Smooth muscle cell (in vitro differentiated cells): ENCODE measurements around the gene NXPH1. TPM values are rescaled to one million over a fixed set of nuclear protein-coding genes. Genes with fewer than 3 reads are reported as not detected.

ENCODE experiments used
- DNase-seq: peaks from one replicate; lab custom pipeline; 2025; ENCODE audit not compliant: unreplicated experiment; lab: John Stamatoyannopoulos, UW
- H2AFZ ChIP-seq: fragments of 200-600 bp; sonication (generic); 2 replicates; pipeline ENCODE4 v1.6.0; 2016; ENCODE audit warnings: antibody characterized with exemption, low read depth, mild to moderate bottlenecking
- H3F3A ChIP-seq: fragments of 200-600 bp; sonication (generic); 2 replicates; pipeline ENCODE4 v1.6.0; 2017; ENCODE audit warnings: antibody characterized with exemption, low read depth
- H3K27ac ChIP-seq: fragments of 200-600 bp; sonication (generic); 2 replicates; pipeline ENCODE4 v1.5.1; 2016; ENCODE audit warnings: low read depth, mild to moderate bottlenecking
- H3K27me3 ChIP-seq: fragments of 200-600 bp; sonication (generic); 2 replicates; pipeline ENCODE4 v1.6.1; 2016; ENCODE audit warnings: low read depth, mild to moderate bottlenecking
- H3K36me3 ChIP-seq: fragments of 200-600 bp; sonication (generic); 2 replicates; pipeline ENCODE4 v1.5.1; 2016; ENCODE audit warnings: low read depth
- H3K4me1 ChIP-seq: fragments of 200-600 bp; sonication (generic); 2 replicates; pipeline ENCODE4 v1.5.1; 2016; ENCODE audit warnings: low read depth
- H3K4me2 ChIP-seq: fragments of 200-600 bp; sonication (generic); 2 replicates; pipeline ENCODE4 v1.6.0; 2016; ENCODE audit warnings: mild to moderate bottlenecking
- H3K4me3 ChIP-seq: fragments of 200-600 bp; sonication (generic); 2 replicates; pipeline ENCODE4 v1.5.1; 2016; ENCODE audit warnings: mild to moderate bottlenecking
- H3K79me2 ChIP-seq: fragments of 200-600 bp; sonication (generic); 2 replicates; pipeline ENCODE4 v1.6.0; 2016; ENCODE audit warnings: low read depth, mild to moderate bottlenecking
- H3K9ac ChIP-seq: fragments of 200-600 bp; sonication (generic); 2 replicates; pipeline ENCODE4 v1.6.0; 2016; ENCODE audit warnings: low read depth
- H3K9me3 ChIP-seq: fragments of 200-600 bp; sonication (generic); replicated peaks from 2 replicates; pipeline ENCODE4 v1.5.1; 2016; ENCODE audit warnings: low read depth
- H4K20me1 ChIP-seq: fragments of 200-600 bp; sonication (generic); 2 replicates; pipeline ENCODE4 v1.6.0; 2016; ENCODE audit warnings: low read depth
- CTCF ChIP-seq: fragments of 200-600 bp; sonication (generic); IDR thresholded peaks from 2 replicates; pipeline ENCODE4 v1.5.1; 2017; ENCODE audit warnings: borderline replicate concordance, mild to moderate bottlenecking, antibody characterized with exemption; ENCODE audit not compliant: insufficient read depth, poor library complexity, severe bottlenecking
- WGBS: methylation state at CpG from one replicate; pipeline ENCODE4 v1.1.7; 2016; ENCODE audit warnings: low lambda C conversion rate; 5-methylcytosine and 5-hydroxymethylcytosine counted together
- polyA plus RNA-seq: library from polyadenylated mRNA; unstranded; fragments of >200 nt; fragmentation: Nextera tagmentation; extraction: Ambion mirVana; gene quantifications from 2 replicates; pipeline ENCODE4 v1.2.1, GENCODE V29; 2016
- total RNA-seq: library from RNA; depleted of rRNA; stranded (reverse); fragments of >200 nt; gene quantifications from 2 replicates; pipeline ENCODE4 v1.2.3, GENCODE V29; 2014

NXPH1 gene
- total and polyA plus RNA-seq, 2 experiments from 2014 or later = 0.43 to 2.7 TPM

- DNase-seq = no peak
- 89% methylated on average over 6 of the region's 6 CpGs for WGBS
Measured at GRCh38 chr7:8579661-8580194, 146.3 kb downstream of the NXPH1 start.

GRCh38 chr7:8581842-8582241 lies 148.4 kb downstream of the NXPH1 start:
- no peaks in the 10 kb centered on the region for H3K36me3 ChIP-seq
- H3K27me3 ChIP-seq = no peaks in the 10 kb centered on the region
- no peaks in the 10 kb centered on the region for H4K20me1 ChIP-seq
- H3K79me2 ChIP-seq = no peaks in the 10 kb centered on the region
- H2AFZ ChIP-seq = no peak overlapping the region
- 88% methylated on average over 5 of the region's 5 CpGs for WGBS
- no peaks in the 10 kb centered on the region for H3K4me1 ChIP-seq
- no peaks in the 10 kb centered on the region for H3F3A ChIP-seq
- H3K4me2 ChIP-seq = no peak overlapping the region
- H3K27ac ChIP-seq = no peak overlapping the region
- no peaks in the 10 kb centered on the region for H3K9me3 ChIP-seq
- no peak overlapping the region for H3K9ac ChIP-seq
- DNase-seq = no peak
- no peak overlapping the region for H3K4me3 ChIP-seq
- no peak for TF ChIP-seq CTCF

More at GRCh38 chr7:8579661-8580194, 146.3 kb downstream of the NXPH1 start:
- H3K9ac ChIP-seq = no peak overlapping the region
- H3K4me3 ChIP-seq = no peak overlapping the region
- no peaks in the 10 kb centered on the region for H3K79me2 ChIP-seq
- no peaks in the 10 kb centered on the region for H4K20me1 ChIP-seq
- no peaks in the 10 kb centered on the region for H3K36me3 ChIP-seq
- no peaks in the 10 kb centered on the region for H3K27me3 ChIP-seq
- H3K4me2 ChIP-seq = no peak overlapping the region
- no peaks in the 10 kb centered on the region for H3F3A ChIP-seq
- TF ChIP-seq CTCF = no peak
- no peak overlapping the region for H2AFZ ChIP-seq
- H3K4me1 ChIP-seq = no peaks in the 10 kb centered on the region
- no peaks in the 10 kb centered on the region for H3K9me3 ChIP-seq
- H3K27ac ChIP-seq = no peak overlapping the region

GRCh38 chr7:8582728-8583127 lies 149.3 kb downstream of the NXPH1 start:
- 86% methylated on average over 3 of the region's 3 CpGs for WGBS
- H2AFZ ChIP-seq = no peak overlapping the region
- H4K20me1 ChIP-seq = no peaks in the 10 kb centered on the region

More at GRCh38 chr7:8582728-8583127, 149.3 kb downstream of the NXPH1 start:
- TF ChIP-seq CTCF = no peak
- Histone ChIP-seq H3K36me3 (no peaks in the 10 kb centered on the region), H3K4me2 (no peak overlapping the region), H3K9me3 (no peaks in the 10 kb centered on the region), H3K27ac (no peak overlapping the region), H3K9ac (no peak overlapping the region), H3K27me3 (no peaks in the 10 kb centered on the region), H3K79me2 (no peaks in the 10 kb centered on the region), H3K4me3 (no peak overlapping the region), H3F3A (no peaks in the 10 kb centered on the region), H3K4me1 (no peaks in the 10 kb centered on the region)
- no peak for DNase-seq
